ENCODE results near the gene EXOSC7.
"Not testable (repeated sequence)": the region's sequence is repeated elsewhere in the genome, so short reads cannot be mapped to it uniquely, and the experiment has no call there.

The EXOSC7 gene

DNA sequence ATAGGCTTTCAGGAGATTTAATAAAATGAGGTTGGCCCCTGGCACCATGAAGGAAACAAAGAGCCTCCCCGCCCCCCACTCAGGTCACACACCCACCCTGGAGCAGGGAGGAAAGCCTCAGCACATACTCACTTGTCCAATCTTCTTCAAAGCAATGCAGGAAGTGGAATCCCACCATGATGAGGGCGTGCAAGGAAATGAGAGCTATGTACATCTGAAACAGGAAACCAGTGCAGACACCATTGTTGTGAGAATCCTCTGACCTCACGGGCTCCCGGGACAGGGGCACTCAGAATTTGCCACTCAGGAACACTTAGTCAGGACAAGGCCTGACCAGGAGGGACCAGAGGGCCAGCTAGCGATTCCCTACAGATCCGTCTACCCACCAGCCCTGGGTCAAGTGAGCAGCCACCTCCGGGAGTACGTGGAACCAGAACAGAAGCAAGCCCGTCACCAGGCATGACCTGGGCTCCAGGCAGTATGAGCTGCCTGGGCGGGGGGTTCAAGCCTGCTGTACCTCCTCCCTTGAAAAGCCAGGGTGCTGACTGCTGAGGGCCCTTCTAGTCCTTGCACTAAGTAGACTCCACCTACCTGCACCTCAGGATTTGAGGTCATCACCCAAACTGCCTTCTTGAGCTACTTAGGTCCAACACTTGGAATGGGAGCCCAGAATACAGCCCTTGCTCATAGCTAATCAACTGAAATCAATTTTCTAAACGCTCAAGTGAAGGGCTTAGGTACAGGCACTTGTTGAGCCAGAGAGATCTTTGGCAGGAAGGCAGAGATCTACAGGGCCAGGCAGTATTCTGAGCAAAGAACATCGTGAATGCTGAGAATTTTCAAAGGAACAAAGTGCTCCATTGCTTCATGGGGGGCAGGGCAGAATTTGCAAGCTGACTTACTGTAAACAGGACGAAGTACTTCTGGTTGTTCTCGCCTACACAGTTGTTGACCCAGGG lies 42.8 kb upstream of the EXOSC7 start:
- no peak overlapping the region for H3K4me3 ChIP-seq (ENCODE audit: control insufficient read depth in 1 of 7, extremely low read depth in 1 of 7, insufficient read depth in 4 of 7, low read depth in 2 of 7, low read length in 6 of 7)
- no peaks in the 10 kb centered on the region for H3K9me3 ChIP-seq (ENCODE audit: control extremely low read depth in 1 of 5, control insufficient read depth in 4 of 5, insufficient read depth in 2 of 5, low read depth in 1 of 5, low read length in 4 of 5)
- no peaks in the 10 kb centered on the region for H3K4me1 ChIP-seq (ENCODE audit: control extremely low read depth in 1 of 4, control insufficient read depth in 4 of 4, insufficient read depth in 4 of 4, low read length in 3 of 4)
- no peak overlapping the region for H3K27ac ChIP-seq (ENCODE audit: insufficient read depth in 1 of 2, low read depth in 1 of 2, low read length in 2 of 2, poor library complexity in 1 of 2, severe bottlenecking in 2 of 2)
- H3K36me3 ChIP-seq (ENCODE audit: control insufficient read depth in 4 of 4, insufficient read depth in 4 of 4, low read length in 3 of 4): peaks cover 33 to 68% (median 50%) of the 10 kb centered on the region in 4 experiments
- no peaks in the 10 kb centered on the region for H3K27me3 ChIP-seq (replicated peaks in 2 of 5; ENCODE audit: control insufficient read depth in 4 of 5, insufficient read depth in 5 of 5, low read length in 4 of 5)
- ChIA-PET POLR2A (no interaction called here), CTCF (interaction anchor here (1.4 kb wide), 1 partner anchor 18 kb away, joined by 5 read pairs; no protein-coding TSS in a partner anchor)
- WGBS (ENCODE audit: insufficient coverage): 97% methylated on average over 13 of the region's 14 CpGs
- DNase-seq: no peak

GRCh38 chr3:44939581-44940036 lies 36.4 kb upstream of the EXOSC7 start:
- Histone ChIP-seq H3K4me3 (ENCODE audit: control insufficient read depth in 1 of 7, extremely low read depth in 1 of 7, insufficient read depth in 4 of 7, low read depth in 2 of 7, low read length in 6 of 7) (no peak overlapping the region), H3K36me3 (ENCODE audit: control insufficient read depth in 4 of 4, insufficient read depth in 4 of 4, low read length in 3 of 4) (peaks cover 6 to 62% (median 34%) of the 10 kb centered on the region in 4 experiments), H3K4me1 (ENCODE audit: control extremely low read depth in 1 of 4, control insufficient read depth in 4 of 4, insufficient read depth in 4 of 4, low read length in 3 of 4) (no peaks in the 10 kb centered on the region), H3K27ac (ENCODE audit: insufficient read depth in 1 of 2, low read depth in 1 of 2, low read length in 2 of 2, poor library complexity in 1 of 2, severe bottlenecking in 2 of 2) (no peak overlapping the region), H3K27me3 (replicated peaks in 2 of 5; ENCODE audit: control insufficient read depth in 4 of 5, insufficient read depth in 5 of 5, low read length in 4 of 5) (no peaks in the 10 kb centered on the region), H3K9me3 (ENCODE audit: control extremely low read depth in 1 of 5, control insufficient read depth in 4 of 5, insufficient read depth in 2 of 5, low read depth in 1 of 5, low read length in 4 of 5) (no peaks in the 10 kb centered on the region)
- WGBS (ENCODE audit: insufficient coverage): 92% methylated on average over 5 of the region's 6 CpGs
- CTCF ChIA-PET: no interaction called here
- DNase-seq: no peak
- POLR2A ChIA-PET: no interaction called here

DNA sequence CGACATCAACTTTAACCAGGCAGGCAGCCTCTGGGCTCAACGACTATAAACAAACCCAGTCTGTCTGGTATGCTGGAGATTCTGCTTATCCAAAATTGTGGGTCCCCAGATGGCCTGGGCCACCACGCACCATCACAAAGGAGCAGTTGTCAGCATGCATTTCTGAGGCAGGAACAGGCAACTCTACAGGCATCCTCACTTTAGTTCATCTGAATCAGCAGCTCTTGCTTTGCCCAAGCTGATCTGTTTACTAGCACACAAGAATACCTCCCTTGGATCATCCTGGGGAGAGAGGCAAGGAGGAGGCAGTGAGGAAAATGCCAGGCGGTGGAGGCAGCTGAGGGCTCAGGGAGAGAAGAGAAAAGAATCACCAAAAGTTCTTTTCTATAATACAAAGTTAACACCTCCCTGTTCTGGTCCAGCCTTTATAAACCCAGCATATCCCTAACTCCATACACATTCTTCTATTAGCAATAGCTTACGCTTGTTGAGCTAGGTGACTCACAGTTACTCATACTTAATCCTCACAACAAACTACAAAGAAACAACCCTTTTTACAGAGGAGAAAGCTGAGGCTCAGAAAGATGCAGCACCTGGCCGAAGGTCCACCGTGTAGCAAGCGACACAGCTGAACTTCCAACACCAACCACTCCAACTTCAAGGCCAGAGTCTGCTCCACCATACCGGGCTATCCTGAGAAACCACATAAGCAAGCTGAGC lies 33.7 kb upstream of the EXOSC7 start:
- POLR2A ChIA-PET: no interaction called here
- H3K36me3 ChIP-seq (ENCODE audit: control insufficient read depth in 4 of 4, insufficient read depth in 4 of 4, low read length in 3 of 4): peaks cover 8 to 64% (median 32%) of the 10 kb centered on the region in 4 experiments

DNA sequence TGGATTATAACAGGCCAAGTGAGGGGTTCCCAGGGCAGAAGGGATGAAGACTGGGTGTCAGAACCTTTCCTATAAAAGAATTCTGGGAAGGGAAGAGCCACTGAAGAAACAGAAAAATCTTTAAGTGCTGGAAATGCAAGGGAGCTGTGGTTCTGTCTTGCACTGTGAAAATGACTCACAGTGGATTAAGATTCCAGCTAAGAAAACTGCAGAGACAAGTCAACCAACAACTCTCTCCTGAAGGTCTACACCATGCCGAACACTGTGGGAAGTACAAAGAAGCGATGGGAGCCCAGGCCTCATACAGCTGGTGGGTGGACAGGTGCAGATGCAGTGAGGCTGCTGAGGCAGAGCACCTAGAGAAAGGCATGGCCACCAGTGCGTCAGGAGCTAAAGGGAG lies 27.8 kb upstream of the EXOSC7 start:
- Histone ChIP-seq H3K4me1 (ENCODE audit: control extremely low read depth in 1 of 4, control insufficient read depth in 4 of 4, insufficient read depth in 4 of 4, low read length in 3 of 4) (no peaks in the 10 kb centered on the region), H3K27ac (ENCODE audit: insufficient read depth in 1 of 2, low read depth in 1 of 2, low read length in 2 of 2, poor library complexity in 1 of 2, severe bottlenecking in 2 of 2) (no peak overlapping the region), H3K27me3 (replicated peaks in 2 of 5; ENCODE audit: control insufficient read depth in 4 of 5, insufficient read depth in 5 of 5, low read length in 4 of 5) (no peaks in the 10 kb centered on the region), H3K4me3 (ENCODE audit: control insufficient read depth in 1 of 7, extremely low read depth in 1 of 7, insufficient read depth in 4 of 7, low read depth in 2 of 7, low read length in 6 of 7) (no peak overlapping the region), H3K36me3 (ENCODE audit: control insufficient read depth in 4 of 4, insufficient read depth in 4 of 4, low read length in 3 of 4) (peaks cover 2 to 33% (median 12%) of the 10 kb centered on the region in 4 experiments), H3K9me3 (ENCODE audit: control extremely low read depth in 1 of 5, control insufficient read depth in 4 of 5, insufficient read depth in 2 of 5, low read depth in 1 of 5, low read length in 4 of 5) (no peaks in the 10 kb centered on the region)
- 100% methylated on average over 3 of the region's 3 CpGs for WGBS (ENCODE audit: insufficient coverage)
- no peak for DNase-seq
- POLR2A ChIA-PET: no interaction called here
- CTCF ChIA-PET: interaction anchor here (1.6 to 1.8 kb wide), 2 partner anchors 12 to 33 kb away, joined by 4 to 5 read pairs; no protein-coding TSS in a partner anchor

More for the DNA sequence above, 33.7 kb upstream of the EXOSC7 start:
- WGBS (ENCODE audit: insufficient coverage): 100% methylated on average over 4 of the region's 9 CpGs
- no peak for DNase-seq
- H3K9me3 ChIP-seq (ENCODE audit: control extremely low read depth in 1 of 5, control insufficient read depth in 4 of 5, insufficient read depth in 2 of 5, low read depth in 1 of 5, low read length in 4 of 5): no peaks in the 10 kb centered on the region
- no peaks in the 10 kb centered on the region for H3K27me3 ChIP-seq (replicated peaks in 2 of 5; ENCODE audit: control insufficient read depth in 4 of 5, insufficient read depth in 5 of 5, low read length in 4 of 5)
- no peak overlapping the region for H3K4me3 ChIP-seq (ENCODE audit: control insufficient read depth in 1 of 7, extremely low read depth in 1 of 7, insufficient read depth in 4 of 7, low read depth in 2 of 7, low read length in 6 of 7)
- CTCF ChIA-PET: interaction anchor here (1.1 to 1.2 kb wide), 2 partner anchors 11 to 21 kb away, joined by 3 read pairs; no protein-coding TSS in a partner anchor
- H3K4me1 ChIP-seq (ENCODE audit: control extremely low read depth in 1 of 4, control insufficient read depth in 4 of 4, insufficient read depth in 4 of 4, low read length in 3 of 4): no peaks in the 10 kb centered on the region
- H3K27ac ChIP-seq (ENCODE audit: insufficient read depth in 1 of 2, low read depth in 1 of 2, low read length in 2 of 2, poor library complexity in 1 of 2, severe bottlenecking in 2 of 2): no peak overlapping the region

GRCh38 chr3:44949770-44950169 lies 26.3 kb upstream of the EXOSC7 start:
- POLR2A ChIA-PET; H3K4me3 ChIP-seq (ENCODE audit: control insufficient read depth in 1 of 7, extremely low read depth in 1 of 7, insufficient read depth in 4 of 7, low read depth in 2 of 7, low read length in 6 of 7); DNase-seq; H3K9me3 ChIP-seq (ENCODE audit: control extremely low read depth in 1 of 5, control insufficient read depth in 4 of 5, insufficient read depth in 2 of 5, low read depth in 1 of 5, low read length in 4 of 5); H3K4me1 ChIP-seq (ENCODE audit: control extremely low read depth in 1 of 4, control insufficient read depth in 4 of 4, insufficient read depth in 4 of 4, low read length in 3 of 4); H3K27ac ChIP-seq (ENCODE audit: insufficient read depth in 1 of 2, low read depth in 1 of 2, low read length in 2 of 2, poor library complexity in 1 of 2, severe bottlenecking in 2 of 2); H3K27me3 ChIP-seq (replicated peaks in 2 of 5; ENCODE audit: control insufficient read depth in 4 of 5, insufficient read depth in 5 of 5, low read length in 4 of 5): not testable (repeated sequence)
- H3K36me3 ChIP-seq (ENCODE audit: control insufficient read depth in 4 of 4, insufficient read depth in 4 of 4, low read length in 3 of 4): peaks cover 5 to 34% (median 14%) of the 10 kb centered on the region in 4 experiments
- 96% methylated on average over 4 of the region's 4 CpGs for WGBS (ENCODE audit: insufficient coverage)
- CTCF ChIA-PET: interaction anchor here (1.0 kb wide), 1 partner anchor 23 kb away, joined by 3 read pairs; no protein-coding TSS in a partner anchor

DNA sequence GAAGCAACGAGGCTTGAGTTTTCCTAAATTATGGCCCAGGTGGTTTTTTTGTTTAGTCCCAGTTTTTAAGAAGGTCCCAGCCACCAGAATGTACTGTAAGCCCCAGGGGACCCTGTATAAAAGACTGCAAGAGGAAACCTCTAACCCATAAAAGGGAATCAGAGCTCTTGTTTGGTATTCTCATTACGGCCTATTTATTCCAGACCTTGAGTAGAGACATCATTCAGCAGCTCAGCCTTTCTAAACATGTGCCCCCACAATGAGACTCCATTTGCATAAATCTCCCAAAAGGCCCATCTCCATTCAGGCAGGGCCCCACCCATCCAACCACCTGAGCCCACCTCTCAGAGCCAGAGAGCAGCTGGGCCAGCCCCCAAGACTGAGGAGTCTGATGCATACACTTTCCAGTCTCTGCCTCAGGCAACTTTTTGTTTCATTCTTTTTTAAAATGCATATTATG lies 25.7 kb upstream of the EXOSC7 start:
- no peak for DNase-seq
- H3K4me1 ChIP-seq (ENCODE audit: control extremely low read depth in 1 of 4, control insufficient read depth in 4 of 4, insufficient read depth in 4 of 4, low read length in 3 of 4): peaks cover 2 to 9% (median 6%) of the 10 kb centered on the region in 4 experiments
- WGBS (ENCODE audit: insufficient coverage): 90% methylated on average over 2 of the region's 2 CpGs
- H3K4me3 ChIP-seq (ENCODE audit: control insufficient read depth in 1 of 7, extremely low read depth in 1 of 7, insufficient read depth in 4 of 7, low read depth in 2 of 7, low read length in 6 of 7): no peak overlapping the region
- CTCF ChIA-PET: interaction anchor here (0.6 to 1.0 kb wide), 2 partner anchors 23 to 38 kb away, joined by 3 read pairs; no protein-coding TSS in a partner anchor
- POLR2A ChIA-PET: no interaction called here
- no peaks in the 10 kb centered on the region for H3K9me3 ChIP-seq (ENCODE audit: control extremely low read depth in 1 of 5, control insufficient read depth in 4 of 5, insufficient read depth in 2 of 5, low read depth in 1 of 5, low read length in 4 of 5)
- peaks cover 0 to 32% (median 11%) of the 10 kb centered on the region in 4 experiments for H3K36me3 ChIP-seq (ENCODE audit: control insufficient read depth in 4 of 4, insufficient read depth in 4 of 4, low read length in 3 of 4)
- no peak overlapping the region for H3K27ac ChIP-seq (ENCODE audit: insufficient read depth in 1 of 2, low read depth in 1 of 2, low read length in 2 of 2, poor library complexity in 1 of 2, severe bottlenecking in 2 of 2)
- no peaks in the 10 kb centered on the region for H3K27me3 ChIP-seq (replicated peaks in 2 of 5; ENCODE audit: control insufficient read depth in 4 of 5, insufficient read depth in 5 of 5, low read length in 4 of 5)

Data from common myeloid progenitor, CD34-positive (primary cell).